Measurements from ENCODE around the gene STAMBP.
"Not testable (repeated sequence)": the region's sequence is repeated elsewhere in the genome, so short reads cannot be mapped to it uniquely, and the experiment has no call there.

STAMBP gene

GRCh38 chr2:73828818-73829570 is at the start of gene STAMBP:
Gene STAMBP, plus strand, starts transcription at chr2:73828961. Its CDS starts 1,896 bp downstream, at chr2:73830857.
- peak; percentile 95 for DNase-seq (ENCODE audit: low spot score)

DNA sequence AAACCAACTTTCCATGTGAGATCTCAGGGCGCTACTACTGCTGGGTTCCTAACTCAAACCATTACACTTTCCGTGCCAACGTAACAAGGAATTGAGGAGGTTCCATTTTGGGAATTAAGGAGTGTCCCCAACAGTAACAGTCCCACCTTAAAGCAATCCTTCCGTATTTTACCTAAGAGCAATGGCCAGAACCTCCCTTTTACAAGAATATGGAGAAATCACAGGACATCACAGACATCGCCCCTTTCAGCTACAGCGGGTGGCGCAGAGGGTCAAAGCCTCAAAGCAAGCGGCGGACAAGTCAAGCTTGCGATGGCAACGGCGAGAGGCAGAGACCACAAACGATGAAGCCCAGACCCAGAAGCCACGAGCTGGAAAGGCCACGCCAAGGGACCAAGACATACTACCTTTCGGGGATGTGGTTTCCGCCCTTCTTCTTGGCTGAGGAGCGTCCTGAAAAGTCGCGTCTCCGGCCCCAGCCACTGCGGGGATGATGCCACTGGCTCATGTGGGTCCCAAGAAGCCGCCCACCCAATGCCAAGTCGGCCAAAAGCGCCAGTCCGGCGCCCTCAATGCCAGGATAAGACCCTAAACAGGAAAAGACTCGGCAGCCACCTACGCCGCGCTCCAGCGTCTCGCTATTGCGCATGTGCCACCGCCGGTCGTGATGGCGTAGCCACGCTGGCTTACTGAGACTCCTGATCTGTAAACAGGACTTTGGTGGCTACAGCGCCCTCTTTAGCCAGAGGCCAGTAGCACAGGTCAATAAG is 49.1 kb upstream of the STAMBP start, which contains the start of gene DUSP11:
Gene DUSP11 (minus strand): TSS at position 637 of the 770 bp plus-strand sequence. CDS start 129 bp downstream, at position 508.
- DNase-seq (ENCODE audit: low spot score): peak; percentile 98

DNA sequence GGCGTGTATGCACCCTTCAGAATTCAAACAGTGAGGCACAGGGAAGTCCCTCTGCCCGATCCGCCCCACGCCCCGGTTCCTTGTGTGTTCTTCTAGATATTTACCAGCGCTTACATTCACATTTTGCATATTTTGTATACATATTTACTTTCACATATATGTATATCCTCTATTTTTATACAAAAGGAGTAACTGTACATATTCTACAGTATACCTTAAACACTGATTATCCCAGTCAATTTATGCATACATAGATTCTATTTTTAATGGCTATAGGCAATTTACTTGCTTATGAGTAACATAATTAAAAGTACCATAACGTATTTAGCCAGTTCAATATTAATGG is 48.6 kb upstream of the STAMBP start:
- DNase-seq (ENCODE audit: low spot score): no peak

DNA sequence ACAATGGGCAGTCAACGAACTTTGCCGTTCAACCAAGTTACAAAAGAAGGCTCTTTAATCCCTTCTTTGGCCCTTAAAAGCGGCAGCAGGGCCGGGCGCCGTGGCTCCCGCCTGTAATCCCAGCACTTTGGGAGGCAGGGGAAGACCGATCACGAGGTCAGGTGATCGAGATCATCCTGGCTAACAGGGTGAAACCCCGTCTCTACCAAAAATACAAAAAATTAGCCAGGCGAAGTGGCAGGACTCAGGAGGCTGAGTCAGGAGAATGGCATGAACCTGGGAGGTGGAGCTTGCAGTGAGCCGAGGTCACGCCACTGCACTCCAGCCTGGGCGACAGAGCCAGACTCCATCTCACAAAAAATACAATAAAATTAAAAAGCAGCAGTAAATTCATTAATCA is 45.4 kb upstream of the STAMBP start:
- DNase-seq (ENCODE audit: low spot score): not testable (repeated sequence)

GRCh38 chr2:73783883-73784282 is 44.9 kb upstream of the STAMBP start, which contains the start of gene C2orf78:
Gene C2orf78, plus strand, starts transcription at chr2:73784183. Its CDS starts 127 bp downstream, at chr2:73784310.
- not testable (repeated sequence) for DNase-seq (ENCODE audit: low spot score)

DNA sequence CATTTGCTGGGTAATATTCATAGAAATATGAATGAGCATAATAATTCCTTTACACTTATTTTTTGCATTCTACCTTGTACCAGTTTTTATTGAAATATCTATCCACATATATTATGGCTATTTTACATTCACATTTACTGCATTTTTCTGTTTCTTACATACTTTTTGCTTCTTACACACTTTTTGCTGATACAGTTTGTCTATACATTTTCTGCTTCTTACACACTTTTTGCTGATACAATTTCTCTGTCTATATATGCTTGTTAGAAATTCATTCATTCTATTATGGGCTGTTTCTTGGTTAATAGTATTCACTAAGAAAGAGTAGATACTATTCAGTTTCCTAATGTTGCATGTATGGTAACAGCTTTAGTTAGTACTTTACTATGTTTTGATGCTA is 16.9 kb upstream of the STAMBP start:
- DNase-seq (ENCODE audit: low spot score): no peak

DNA sequence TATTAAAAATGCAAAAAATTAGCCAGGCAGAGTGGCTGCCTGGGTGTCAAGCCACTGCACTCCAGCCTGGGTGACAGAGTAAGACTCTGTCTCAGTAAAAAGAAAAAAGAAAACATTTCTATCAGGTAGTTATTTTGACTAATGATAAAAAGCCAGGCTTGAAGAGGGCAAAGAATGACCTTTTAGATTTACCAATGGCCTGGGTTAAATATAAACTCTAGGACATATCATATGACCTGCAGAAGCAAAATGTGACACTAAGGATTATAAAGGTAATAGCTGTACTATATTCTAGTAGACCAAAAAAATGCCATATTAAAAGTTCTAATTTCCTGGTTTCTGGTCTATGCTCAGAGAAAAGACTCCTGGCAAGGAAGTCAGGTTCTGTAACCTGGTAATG is 16.1 kb upstream of the STAMBP start:
- DNase-seq (ENCODE audit: low spot score): no peak

DNA sequence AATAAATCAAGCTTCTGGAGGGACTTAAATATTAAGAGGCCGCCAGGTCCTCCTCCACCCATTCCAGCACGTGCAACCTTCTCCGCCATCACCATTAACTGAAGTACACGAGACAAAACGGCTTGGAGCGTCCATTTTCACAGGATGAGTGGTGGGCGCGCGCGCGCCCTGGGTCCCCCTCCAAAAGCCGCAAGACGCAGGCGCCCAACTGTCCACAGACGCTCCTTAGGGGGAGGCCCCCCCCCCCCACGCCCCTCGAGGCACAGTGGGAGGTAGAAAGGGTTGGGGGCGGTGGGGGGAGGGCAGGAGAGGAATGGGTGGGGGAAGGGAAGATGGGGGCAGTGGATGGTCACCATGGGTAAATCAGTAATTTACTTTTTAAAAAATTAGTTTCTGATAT is 10.5 kb upstream of the STAMBP start:
- DNase-seq (ENCODE audit: low spot score): no peak

DNA sequence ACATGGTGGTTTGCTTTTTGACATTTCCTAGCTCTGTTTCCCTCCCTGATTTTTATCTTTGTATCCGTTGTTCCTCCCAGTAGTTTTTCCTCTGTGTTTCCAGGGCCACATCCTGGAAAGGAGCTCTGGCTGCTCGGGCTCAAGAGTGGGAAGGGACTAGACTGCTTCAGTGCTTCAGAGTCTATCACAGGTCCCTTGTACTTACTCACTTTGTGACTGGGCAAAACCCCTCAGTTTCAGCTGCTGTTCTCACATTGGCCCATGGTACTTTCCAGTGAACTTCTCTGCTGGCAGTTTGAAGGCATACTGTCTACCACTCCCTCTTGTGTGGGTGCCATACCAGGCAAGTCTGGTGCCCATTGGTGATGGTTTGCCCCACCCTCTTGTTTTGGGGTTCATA is 7.5 kb upstream of the STAMBP start:
- DNase-seq (ENCODE audit: low spot score): no peak

GRCh38 chr2:73821669-73822068 is 7.1 kb upstream of the STAMBP start:
- no peak for DNase-seq (ENCODE audit: low spot score)

- no peak for DNase-seq (ENCODE audit: low spot score)
Observed at GRCh38 chr2:73822276-73822675, 6.5 kb upstream of the STAMBP start.

DNA sequence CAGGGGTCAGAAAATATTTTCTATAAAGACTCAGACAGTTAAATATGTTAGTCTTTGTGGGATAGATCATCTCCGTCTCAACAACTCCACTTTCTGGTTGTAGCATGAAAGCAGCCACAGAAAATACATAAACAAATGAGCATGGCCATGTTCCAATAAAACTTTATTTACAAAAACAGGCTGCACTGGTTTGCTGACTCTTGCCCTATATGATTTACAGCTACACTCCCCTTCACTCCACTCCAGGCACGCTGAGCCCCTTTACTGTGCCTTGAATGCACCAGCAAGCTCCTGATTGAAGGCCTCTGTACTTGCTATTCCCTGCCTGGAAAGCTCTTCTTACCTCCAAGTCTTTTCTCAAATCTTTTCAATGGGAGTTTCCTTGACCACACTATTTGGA is 5.8 kb upstream of the STAMBP start:
- no peak for DNase-seq (ENCODE audit: low spot score)

DNA sequence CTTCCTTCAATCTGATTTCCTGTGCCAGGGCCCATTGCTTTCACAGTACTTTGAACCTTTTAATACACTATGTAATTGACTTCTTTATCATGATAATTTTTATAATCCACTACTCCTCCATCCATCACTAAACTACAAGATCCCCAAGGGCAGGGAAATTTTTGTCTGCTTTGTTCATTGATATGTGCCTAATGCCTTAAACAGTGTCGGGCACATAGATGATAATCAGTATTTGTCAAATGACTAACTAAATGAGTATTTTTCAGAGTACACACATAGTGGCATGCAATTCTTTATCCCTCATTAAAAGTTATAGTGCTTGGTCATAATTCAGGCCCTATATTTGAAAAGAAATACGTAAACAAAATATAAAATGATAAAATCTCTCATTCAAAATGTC is 5.3 kb upstream of the STAMBP start:
- no peak for DNase-seq (ENCODE audit: low spot score)

DNA sequence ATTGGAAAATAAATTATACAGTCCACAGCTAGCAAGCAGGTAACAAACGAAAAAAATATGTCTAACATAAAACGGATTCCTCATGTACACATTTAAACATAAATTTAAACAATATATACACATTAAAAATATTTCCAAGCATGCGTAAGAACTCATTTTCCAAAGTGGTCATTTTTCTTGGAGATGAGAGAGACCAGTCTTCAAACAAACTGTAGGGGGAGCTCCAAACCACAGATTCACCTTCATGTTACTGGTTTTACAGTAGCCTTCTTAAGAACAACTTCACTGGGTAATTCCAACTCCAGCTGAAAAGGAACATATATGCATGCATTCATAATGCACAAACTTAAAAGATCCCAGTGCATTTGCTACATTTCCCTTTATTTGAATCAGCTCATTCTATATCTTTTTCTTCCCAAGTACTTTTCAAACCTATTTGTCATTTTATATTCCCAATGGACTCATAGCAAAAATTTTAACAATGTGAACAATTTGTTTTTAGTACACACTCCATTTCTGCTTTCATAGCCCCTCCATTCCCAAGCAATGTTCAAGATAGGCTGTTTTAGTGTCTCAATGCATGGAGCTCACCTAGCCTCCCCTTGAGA is 4.7 kb upstream of the STAMBP start:
- DNase-seq (ENCODE audit: low spot score): peak; percentile 57

DNA sequence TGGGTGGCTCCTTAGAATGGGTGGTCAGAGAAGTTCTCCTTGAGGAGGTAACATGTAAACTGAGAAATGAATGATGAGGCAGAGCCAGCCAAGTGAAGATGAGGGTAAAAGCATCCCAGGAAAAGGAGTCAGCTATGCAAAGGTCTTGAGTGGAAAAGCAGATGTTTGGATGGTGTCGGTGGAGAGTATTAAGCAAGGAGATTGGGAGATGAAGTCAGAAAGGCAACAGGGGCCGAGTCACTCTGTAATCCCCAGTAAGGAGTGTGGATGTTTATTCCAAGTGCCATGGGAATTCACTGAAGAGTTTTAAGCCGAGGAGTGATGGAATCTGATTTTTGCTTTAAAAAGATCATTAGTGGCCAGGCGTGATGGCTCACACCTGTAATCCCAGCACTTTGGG is 3.4 kb upstream of the STAMBP start:
- no peak for DNase-seq (ENCODE audit: low spot score)

GRCh38 chr2:73827018-73827417 is 1.7 kb upstream of the STAMBP start:
- DNase-seq (ENCODE audit: low spot score): no peak

GRCh38 chr2:73827660-73828388 is 937 bp upstream of the STAMBP start:
- no peak for DNase-seq (ENCODE audit: low spot score)

DNA sequence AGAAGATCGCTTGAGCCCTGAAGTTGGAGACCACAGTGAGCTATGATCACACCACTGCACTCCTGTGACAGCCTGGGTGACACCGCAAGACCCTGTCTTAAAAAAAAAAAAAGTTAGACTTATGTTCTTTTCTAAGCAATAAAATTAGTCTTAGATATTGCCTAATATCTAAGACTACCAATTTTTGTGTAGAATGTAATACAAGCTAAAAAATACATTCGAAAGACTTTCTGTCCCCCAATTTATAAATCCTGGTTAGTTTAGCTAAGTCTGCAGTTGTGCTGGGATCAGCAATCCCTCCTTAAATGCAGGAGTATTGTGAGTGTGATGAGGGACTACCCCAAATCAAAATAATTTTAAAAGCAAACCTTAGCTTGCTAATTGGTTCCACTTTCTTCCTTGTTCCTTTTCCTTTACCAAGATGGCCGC is 358 bp upstream of the STAMBP start:
- DNase-seq (ENCODE audit: low spot score): no peak

DNA sequence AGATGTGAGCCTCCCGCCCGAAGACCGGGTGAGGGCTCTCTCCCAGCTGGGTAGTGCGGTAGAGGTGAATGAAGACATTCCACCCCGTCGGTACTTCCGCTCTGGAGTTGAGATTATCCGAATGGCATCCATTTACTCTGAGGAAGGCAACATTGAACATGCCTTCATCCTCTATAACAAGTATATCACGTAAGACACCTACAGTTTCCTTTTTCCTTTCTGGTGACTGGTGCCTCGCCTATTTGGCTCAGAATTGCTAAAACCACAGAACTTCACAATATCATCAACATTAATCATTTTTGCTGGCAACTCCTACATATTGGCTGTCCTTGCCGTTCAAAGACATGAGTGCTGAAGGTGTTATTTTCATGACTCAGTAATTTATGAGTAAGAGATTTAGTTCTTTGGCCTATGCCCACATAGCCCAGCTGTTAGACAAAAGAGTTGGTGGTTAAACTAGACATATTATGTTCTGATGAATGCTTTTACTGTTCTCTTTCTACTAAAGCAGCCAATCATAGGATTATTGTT is 2.2 kb downstream of the STAMBP start:
- peak; percentile 50 for DNase-seq (ENCODE audit: low spot score)

GRCh38 chr2:73832930-73833329 is 4.2 kb downstream of the STAMBP start:
- no peak for DNase-seq (ENCODE audit: low spot score)

GRCh38 chr2:73836141-73836943 is 7.6 kb downstream of the STAMBP start:
- DNase-seq (ENCODE audit: low spot score): no peak
